Neural progenitor cell (in vitro differentiated cells): Measurements from ENCODE around the gene FXYD5. TPM values are rescaled to one million over a fixed set of nuclear protein-coding genes. Genes with fewer than 3 reads are reported as not detected.

Experiments used
- DNase-seq: peaks from one replicate; pipeline ENCODE4 v3.0.0-alpha.2; 2016; ENCODE audit warnings: low spot score
- H2AFZ ChIP-seq: fragments of 200-600 bp; sonication (generic); replicated peaks from 2 replicates; pipeline ENCODE4 v1.6.1; 2016; ENCODE audit warnings: antibody characterized with exemption
- H3F3A ChIP-seq: fragments of 200-600 bp; sonication (generic); 2 replicates; pipeline ENCODE4 v1.6.1; 2016; ENCODE audit warnings: antibody characterized with exemption, low read depth
- H3K27ac ChIP-seq: fragments of 200-600 bp; sonication (generic); 2 replicates; pipeline ENCODE4 v1.5.1; 2016; ENCODE audit warnings: mild to moderate bottlenecking
- H3K27me3 ChIP-seq: fragments of 200-600 bp; sonication (generic); 2 replicates; pipeline ENCODE4 v1.6.1; 2016; ENCODE audit warnings: mild to moderate bottlenecking, moderate library complexity
- H3K36me3 ChIP-seq: fragments of 200-600 bp; sonication (generic); 2 replicates; pipeline ENCODE4 v1.5.1; 2016
- H3K4me1 ChIP-seq: fragments of 200-600 bp; sonication (generic); 2 replicates; pipeline ENCODE4 v1.6.1; 2016; ENCODE audit warnings: mixed run types
- H3K4me2 ChIP-seq: fragments of 200-600 bp; sonication (generic); 2 replicates; pipeline ENCODE4 v1.6.1; 2016
- H3K4me3 ChIP-seq: fragments of 200-600 bp; sonication (generic); 2 replicates; pipeline ENCODE4 v1.5.1; 2016
- H3K79me2 ChIP-seq: fragments of 200-600 bp; sonication (generic); 2 replicates; pipeline ENCODE4 v1.6.1; 2016; ENCODE audit warnings: low read depth
- H3K9ac ChIP-seq: fragments of 200-600 bp; sonication (generic); 2 replicates; pipeline ENCODE4 v1.6.1; 2016
- H3K9me3 ChIP-seq: fragments of 200-600 bp; sonication (generic); 2 replicates; pipeline ENCODE4 v1.5.1; 2016; ENCODE audit warnings: low read depth
- H4K20me1 ChIP-seq: fragments of 200-600 bp; sonication (generic); 2 replicates; pipeline ENCODE4 v1.6.1; 2016; ENCODE audit warnings: low read depth
- H3K27ac Mint-ChIP-seq: 3 replicates; pipeline ENCODE4 v1.8.0; 2021; ENCODE audit warnings: mixed read lengths
- H3K27me3 Mint-ChIP-seq: 2 replicates; pipeline ENCODE4 v1.8.0; 2022; ENCODE audit warnings: low read depth, mild to moderate bottlenecking, inconsistent platforms, moderate library complexity, mixed read lengths; ENCODE audit not compliant: insufficient read depth
- H3K36me3 Mint-ChIP-seq: 3 replicates; pipeline ENCODE4 v1.8.0; 2021; ENCODE audit warnings: mixed read lengths
- H3K4me1 Mint-ChIP-seq: 3 replicates; pipeline ENCODE4 v1.8.0; 2021; ENCODE audit warnings: mixed read lengths
- H3K4me3 Mint-ChIP-seq: 3 replicates; pipeline ENCODE4 v1.8.0; 2021; ENCODE audit warnings: mild to moderate bottlenecking, moderate library complexity, mixed read lengths
- H3K9me3 Mint-ChIP-seq: 3 replicates; pipeline ENCODE4 v1.8.0; 2020; ENCODE audit warnings: mixed read lengths
- CTCF ChIP-seq: fragments of 200-600 bp; sonication (generic); IDR thresholded peaks from 2 replicates; pipeline ENCODE4 v1.5.1; 2017; ENCODE audit warnings: antibody characterized with exemption, mild to moderate bottlenecking
- EZH2 ChIP-seq: fragments of 200-600 bp; sonication (generic); IDR thresholded peaks from 2 replicates; pipeline ENCODE4 v1.6.1; 2017; ENCODE audit warnings: antibody characterized with exemption, mild to moderate bottlenecking, moderate library complexity
- EZH2phosphoT487 ChIP-seq: fragments of 200-600 bp; sonication (generic); IDR thresholded peaks from 2 replicates; pipeline ENCODE4 v1.6.1; 2017; ENCODE audit warnings: antibody characterized with exemption
- total RNA-seq: library from RNA; depleted of rRNA; stranded (reverse); fragments of >200 nt; gene quantifications from 2 replicates; pipeline ENCODE4 v1.2.3, GENCODE V29; 2015; ENCODE audit warnings: low replicate concordance

FXYD5 gene
- total RNA-seq, 1 donor from 2014 or later: 7.8 TPM

- Mint-ChIP-seq H3K27me3 (peaks cover 24% of the 10 kb centered on the region), H3K27ac (peak overlapping the region; percentile 51), H3K9me3 (peaks cover 8% of the 10 kb centered on the region), H3K4me1 (peaks cover 51% of the 10 kb centered on the region), H3K36me3 (no peaks in the 10 kb centered on the region), H3K4me3 (peak overlapping the region; percentile 8)
- Histone ChIP-seq H3K4me1 (peaks cover 29% of the 10 kb centered on the region), H3K9me3 (no peaks in the 10 kb centered on the region), H3K4me2 (no peak overlapping the region), H3F3A (peaks cover 19% of the 10 kb centered on the region), H4K20me1 (peaks cover 3% of the 10 kb centered on the region), H3K27me3 (peaks cover 20% of the 10 kb centered on the region), H3K27ac (no peak overlapping the region), H3K4me3 (no peak overlapping the region), H2AFZ (no peak overlapping the region), H3K9ac (no peak overlapping the region), H3K79me2 (no peaks in the 10 kb centered on the region), H3K36me3 (no peaks in the 10 kb centered on the region)
- TF ChIP-seq EZH2phosphoT487: no peak
- TF ChIP-seq CTCF: no peak
- TF ChIP-seq EZH2: no peak
- no peak for DNase-seq
These were observed 17.4 kb upstream of the FXYD5 start for GRCh38 chr19:35136977-35137702.

- H3F3A ChIP-seq: peaks cover 27% of the 10 kb centered on the region
- H4K20me1 ChIP-seq: peaks cover 3% of the 10 kb centered on the region
- H3K4me2 ChIP-seq: peak within 1 kb of the TSS; percentile 34
- no peak within 1 kb of the TSS for H3K27ac ChIP-seq
- Mint-ChIP-seq H3K36me3 (no peaks in the 10 kb centered on the region), H3K4me3 (peak within 1 kb of the TSS; percentile 76), H3K27me3 (peaks cover 21% of the 10 kb centered on the region), H3K27ac (peak within 1 kb of the TSS; percentile 88), H3K4me1 (peaks cover 52% of the 10 kb centered on the region), H3K9me3 (peaks cover 3% of the 10 kb centered on the region)
- H3K27me3 ChIP-seq: peaks cover 33% of the 10 kb centered on the region
- H3K4me1 ChIP-seq: peaks cover 34% of the 10 kb centered on the region
- H3K79me2 ChIP-seq: no peaks in the 10 kb centered on the region
- TF ChIP-seq CTCF (no peak), EZH2phosphoT487 (no peak), EZH2 (no peak)
- no peak within 1 kb of the TSS for H2AFZ ChIP-seq
- no peak for DNase-seq
- H3K4me3 ChIP-seq: no peak within 1 kb of the TSS
- H3K36me3 ChIP-seq: no peaks in the 10 kb centered on the region
- H3K9me3 ChIP-seq: no peaks in the 10 kb centered on the region
- no peak within 1 kb of the TSS for H3K9ac ChIP-seq
These were observed 16.1 kb upstream of the FXYD5 start, which contains the start of gene FXYD1 for GRCh38 chr19:35138305-35138892. Gene FXYD1 (plus strand): TSS chr19:35138824. CDS start chr19:35140080, 1,256 bp downstream.

- Mint-ChIP-seq H3K4me3 (peak overlapping the region; percentile 75), H3K36me3 (no peaks in the 10 kb centered on the region), H3K27me3 (peaks cover 35% of the 10 kb centered on the region), H3K9me3 (peaks cover 3% of the 10 kb centered on the region), H3K27ac (peak overlapping the region; percentile 1), H3K4me1 (peaks cover 60% of the 10 kb centered on the region)
- H3K4me3 ChIP-seq: no peak overlapping the region
- H3K9me3 ChIP-seq: no peaks in the 10 kb centered on the region
- H3K36me3 ChIP-seq: no peaks in the 10 kb centered on the region
- no peak overlapping the region for H3K9ac ChIP-seq
- no peak overlapping the region for H2AFZ ChIP-seq
- DNase-seq: no peak
- peaks cover 44% of the 10 kb centered on the region for H3F3A ChIP-seq
- peaks cover 53% of the 10 kb centered on the region for H3K27me3 ChIP-seq
- H3K4me2 ChIP-seq: peak overlapping the region; percentile 61
- TF ChIP-seq CTCF: no peak
- TF ChIP-seq EZH2phosphoT487: no peak
- no peak for TF ChIP-seq EZH2
- H4K20me1 ChIP-seq: peaks cover 3% of the 10 kb centered on the region
- peaks cover 38% of the 10 kb centered on the region for H3K4me1 ChIP-seq
- no peaks in the 10 kb centered on the region for H3K79me2 ChIP-seq
- H3K27ac ChIP-seq: no peak overlapping the region
These were observed 14.2 kb upstream of the FXYD5 start for GRCh38 chr19:35140207-35140961.
